ENCODE data around the gene POLR1A. TPM values are rescaled to one million over a fixed set of nuclear protein-coding genes. Genes with fewer than 3 reads are reported as not detected.

The POLR1A gene
- total RNA-seq, 6 donors from 2014 or later, result 12.0 to 25.8 (median 22.1) TPM

GRCh38 chr2:86143307-86143706, 37.6 kb upstream of the POLR1A start:
- 86 to 89% methylated on average over 6 of the region's 6 CpGs for WGBS, 2 donors

GRCh38 chr2:86142436-86143257, 37.0 kb upstream of the POLR1A start:
- DNase-seq (no peak), ATAC-seq (ENCODE audit: low FRiP score in 2 of 2) (no peak)
- Histone ChIP-seq H3K4me1 (no peaks in the 10 kb centered on the region), H3K9me3 (no peaks in the 10 kb centered on the region), H3K36me3 (peaks cover 27 to 99% (median 76%) of the 10 kb centered on the region in 4 donors), H3K27me3 (no peaks in the 10 kb centered on the region), H3K27ac (no peak overlapping the region), H3K4me3 (no peak overlapping the region)
- 48 to 61% methylated on average over 3 of the region's 3 CpGs for WGBS, 2 donors
- TF ChIP-seq CTCF (IDR thresholded peaks at IDR 0.05), result no peak
- no peak for TF ChIP-seq POLR2A (IDR thresholded peaks at IDR 0.05)
- TF ChIP-seq POLR2AphosphoS5 (IDR thresholded peaks at IDR 0.05), result no peak
- no peak for TF ChIP-seq EP300 (IDR thresholded peaks at IDR 0.05)

More at GRCh38 chr2:86143307-86143706, 37.6 kb upstream of the POLR1A start:
- no peaks in the 10 kb centered on the region for H3K4me1 ChIP-seq
- no peak overlapping the region for H3K4me3 ChIP-seq
- DNase-seq (no peak), ATAC-seq (ENCODE audit: low FRiP score in 2 of 2) (no peak)
- H3K36me3 ChIP-seq, result peaks cover 27 to 99% (median 76%) of the 10 kb centered on the region in 4 donors
- no peak overlapping the region for H3K27ac ChIP-seq
- H3K9me3 ChIP-seq, result no peaks in the 10 kb centered on the region
- H3K27me3 ChIP-seq, result no peaks in the 10 kb centered on the region
- TF ChIP-seq POLR2A (IDR thresholded peaks at IDR 0.05) (no peak), EP300 (IDR thresholded peaks at IDR 0.05) (no peak), CTCF (IDR thresholded peaks at IDR 0.05) (no peak), POLR2AphosphoS5 (IDR thresholded peaks at IDR 0.05) (no peak)

- no peaks in the 10 kb centered on the region for H3K4me1 ChIP-seq
- H3K27ac ChIP-seq, result no peak overlapping the region
- H3K36me3 ChIP-seq, result peaks cover 25 to 99% (median 78%) of the 10 kb centered on the region in 4 donors
- no peak for TF ChIP-seq EP300 (IDR thresholded peaks at IDR 0.05)
- no peak for TF ChIP-seq POLR2AphosphoS5 (IDR thresholded peaks at IDR 0.05)
- TF ChIP-seq POLR2A (IDR thresholded peaks at IDR 0.05), result no peak
- no peak for TF ChIP-seq CTCF (IDR thresholded peaks at IDR 0.05)
- no peak overlapping the region for H3K4me3 ChIP-seq
- DNase-seq (no peak), ATAC-seq (ENCODE audit: low FRiP score in 2 of 2) (no peak)
- no peaks in the 10 kb centered on the region for H3K9me3 ChIP-seq
- WGBS, 2 donors, result 75 to 84% methylated on average over 4 of the region's 4 CpGs
- no peaks in the 10 kb centered on the region for H3K27me3 ChIP-seq
Measured at GRCh38 chr2:86140969-86141392, 35.3 kb upstream of the POLR1A start.

- peaks cover 29 to 99% (median 79%) of the 10 kb centered on the region in 4 donors for H3K36me3 ChIP-seq
- ATAC-seq (ENCODE audit: low FRiP score in 2 of 2) (no peak), DNase-seq (no peak)
- H3K27me3 ChIP-seq, result no peaks in the 10 kb centered on the region
- no peak overlapping the region for H3K4me3 ChIP-seq
- no peaks in the 10 kb centered on the region for H3K4me1 ChIP-seq
- H3K27ac ChIP-seq, result no peak overlapping the region
- H3K9me3 ChIP-seq, result no peaks in the 10 kb centered on the region
- WGBS, 2 donors, result 88 to 94% methylated on average over 4 of the region's 4 CpGs
- TF ChIP-seq CTCF (IDR thresholded peaks at IDR 0.05) (no peak), POLR2AphosphoS5 (IDR thresholded peaks at IDR 0.05) (no peak), POLR2A (IDR thresholded peaks at IDR 0.05) (no peak), EP300 (IDR thresholded peaks at IDR 0.05) (no peak)
Measured at GRCh38 chr2:86139981-86140380, 34.3 kb upstream of the POLR1A start.

All from upper lobe of left lung (tissue), 6 donors.